Endodermal cell (in vitro differentiated cells): ENCODE data around the gene SREK1IP1. TPM values are rescaled to one million over a fixed set of nuclear protein-coding genes. Genes with fewer than 3 reads are reported as not detected.

Source experiments
- DNase-seq: peaks from one replicate; pipeline ENCODE4 v3.0.0-alpha.2; 2017
- H3K27ac ChIP-seq: 2 replicates; pipeline ENCODE4 v1.5.1; 2013; ENCODE audit warnings: mild to moderate bottlenecking, low read depth, low read length, moderate library complexity
- H3K27me3 ChIP-seq: 2 replicates; pipeline ENCODE4 v1.6.1; 2013; ENCODE audit warnings: mild to moderate bottlenecking, low read length, moderate library complexity; ENCODE audit not compliant: insufficient read depth, control insufficient read depth, poor library complexity, severe bottlenecking
- H3K36me3 ChIP-seq: 2 replicates; pipeline ENCODE4 v1.7.0; 2013; ENCODE audit warnings: mild to moderate bottlenecking, low read length, moderate library complexity; ENCODE audit not compliant: control insufficient read depth, insufficient read depth
- H3K4me1 ChIP-seq: one replicate; pipeline ENCODE4 v1.7.0; 2013; ENCODE audit warnings: low read length; ENCODE audit not compliant: control insufficient read depth, insufficient read depth
- H3K4me3 ChIP-seq: 2 replicates; pipeline ENCODE4 v1.5.1; 2013; ENCODE audit warnings: mild to moderate bottlenecking, low read length, moderate library complexity
- H3K9ac ChIP-seq: 2 replicates; pipeline ENCODE4 v1.6.1; 2013; ENCODE audit warnings: mild to moderate bottlenecking, low read length, moderate library complexity; ENCODE audit not compliant: poor library complexity, severe bottlenecking; ENCODE audit errors: extremely low read depth
- H3K9me3 ChIP-seq: 2 replicates; pipeline ENCODE4 v1.6.1; 2013; ENCODE audit warnings: mild to moderate bottlenecking, low read length, moderate library complexity; ENCODE audit not compliant: control insufficient read depth
- H3K27ac Mint-ChIP-seq: 2 replicates; pipeline ENCODE4 v1.8.0; 2020; ENCODE audit warnings: mixed read lengths
- H3K27me3 Mint-ChIP-seq: 2 replicates; pipeline ENCODE4 v1.8.0; 2021; ENCODE audit warnings: mild to moderate bottlenecking, mixed read lengths; ENCODE audit not compliant: insufficient read depth
- H3K36me3 Mint-ChIP-seq: 2 replicates; pipeline ENCODE4 v1.8.0; 2020; ENCODE audit warnings: low read depth, mixed read lengths
- H3K4me1 Mint-ChIP-seq: 2 replicates; pipeline ENCODE4 v1.8.0; 2020; ENCODE audit warnings: mixed read lengths
- H3K4me3 Mint-ChIP-seq: 2 replicates; pipeline ENCODE4 v1.8.0; 2020; ENCODE audit warnings: mild to moderate bottlenecking, moderate library complexity, mixed read lengths
- H3K9me3 Mint-ChIP-seq: 2 replicates; pipeline ENCODE4 v1.8.0; 2020; ENCODE audit warnings: mild to moderate bottlenecking, mixed read lengths
- WGBS, 2 experiments: methylation state at CpG; one replicate each; pipeline versions ENCODE4 v1.1.5 to v1.1.7; 2013; ENCODE audit warnings: missing lambda C conversion rate in 2 of 2, mixed read lengths in 1 of 2; ENCODE audit not compliant: insufficient coverage in 1 of 2, insufficient read length in 1 of 2; 5-methylcytosine and 5-hydroxymethylcytosine counted together
- total RNA-seq, 2 donors: library from RNA; stranded (reverse); fragmentation: NEBNext Ultra II Directional in 1 of 2; extraction: Animal tissue kit (Norgen Biotek cat#: 25700) in 1 of 2; gene quantifications; 2 replicates in 1 of 2; 3 replicates in 1 of 2; pipeline ENCODE4 v1.2.1, GENCODE V29; 2021
- TF ChIP-seq, protein P1 (sequence below): fragments of 200-600 bp; sonication (generic); conservative IDR thresholded peaks from 2 replicates; pipeline ENCODE4 v1.5.0; 2021; ENCODE audit warnings: antibody characterized with exemption, mild to moderate bottlenecking

The SREK1IP1 gene
- total RNA-seq, 2 donors from 2014 or later, result 51.6 to 55.1 TPM

DNA sequence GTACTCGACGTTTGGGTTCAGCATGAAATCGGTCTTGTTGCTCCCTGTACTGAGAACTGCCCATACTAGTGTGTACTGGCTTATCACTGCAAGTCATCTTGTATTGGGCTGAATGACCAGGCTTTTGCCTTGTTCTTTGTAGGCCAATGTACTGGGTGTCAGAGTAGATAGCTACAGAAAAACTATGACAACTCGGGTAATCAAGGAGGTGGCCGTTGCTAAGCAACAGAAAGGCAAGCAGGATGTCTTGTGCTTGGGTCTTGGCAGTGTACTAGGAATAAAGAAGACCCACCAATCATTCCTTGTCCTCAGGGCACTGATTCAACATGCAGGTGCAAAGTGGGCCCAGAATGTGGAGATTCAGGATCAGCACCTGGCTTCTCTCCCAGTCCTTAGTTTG lies 90.1 kb downstream of the SREK1IP1 start:
- no peaks in the 10 kb centered on the region for H3K36me3 Mint-ChIP-seq
- 94% methylated on average over 5 of the region's 5 CpGs; no CpG with 5 or more reads in 1 of the 2 experiments for WGBS, 2 experiments
- no peaks in the 10 kb centered on the region for H3K27me3 ChIP-seq
- no peaks in the 10 kb centered on the region for H3K27me3 Mint-ChIP-seq
- H3K9me3 Mint-ChIP-seq, result no peaks in the 10 kb centered on the region
- H3K4me1 Mint-ChIP-seq, result peaks cover 11% of the 10 kb centered on the region
- H3K36me3 ChIP-seq, result no peaks in the 10 kb centered on the region
- H3K4me1 ChIP-seq, result no peaks in the 10 kb centered on the region
- TF ChIP-seq, protein P1, sequence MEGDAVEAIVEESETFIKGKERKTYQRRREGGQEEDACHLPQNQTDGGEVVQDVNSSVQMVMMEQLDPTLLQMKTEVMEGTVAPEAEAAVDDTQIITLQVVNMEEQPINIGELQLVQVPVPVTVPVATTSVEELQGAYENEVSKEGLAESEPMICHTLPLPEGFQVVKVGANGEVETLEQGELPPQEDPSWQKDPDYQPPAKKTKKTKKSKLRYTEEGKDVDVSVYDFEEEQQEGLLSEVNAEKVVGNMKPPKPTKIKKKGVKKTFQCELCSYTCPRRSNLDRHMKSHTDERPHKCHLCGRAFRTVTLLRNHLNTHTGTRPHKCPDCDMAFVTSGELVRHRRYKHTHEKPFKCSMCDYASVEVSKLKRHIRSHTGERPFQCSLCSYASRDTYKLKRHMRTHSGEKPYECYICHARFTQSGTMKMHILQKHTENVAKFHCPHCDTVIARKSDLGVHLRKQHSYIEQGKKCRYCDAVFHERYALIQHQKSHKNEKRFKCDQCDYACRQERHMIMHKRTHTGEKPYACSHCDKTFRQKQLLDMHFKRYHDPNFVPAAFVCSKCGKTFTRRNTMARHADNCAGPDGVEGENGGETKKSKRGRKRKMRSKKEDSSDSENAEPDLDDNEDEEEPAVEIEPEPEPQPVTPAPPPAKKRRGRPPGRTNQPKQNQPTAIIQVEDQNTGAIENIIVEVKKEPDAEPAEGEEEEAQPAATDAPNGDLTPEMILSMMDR, result no peak
- H3K9ac ChIP-seq, result no peak overlapping the region
- no peak overlapping the region for H3K27ac Mint-ChIP-seq
- DNase-seq, result no peak
- H3K4me3 ChIP-seq, result no peak overlapping the region
- H3K27ac ChIP-seq, result no peak overlapping the region
- H3K9me3 ChIP-seq, result no peaks in the 10 kb centered on the region
- H3K4me3 Mint-ChIP-seq, result no peak overlapping the region

- TF ChIP-seq, protein P1, result no peak
- no peaks in the 10 kb centered on the region for H3K27me3 ChIP-seq
- Mint-ChIP-seq H3K27me3 (no peaks in the 10 kb centered on the region), H3K4me1 (peaks cover 17% of the 10 kb centered on the region), H3K36me3 (no peaks in the 10 kb centered on the region), H3K4me3 (no peak overlapping the region), H3K9me3 (peaks cover 21% of the 10 kb centered on the region), H3K27ac (no peak overlapping the region)
- 88 to 89% methylated on average over 3 of the region's 3 CpGs for WGBS, 2 experiments
- DNase-seq, result no peak
- H3K36me3 ChIP-seq, result no peaks in the 10 kb centered on the region
- H3K27ac ChIP-seq, result no peak overlapping the region
- H3K9ac ChIP-seq, result no peak overlapping the region
- H3K4me3 ChIP-seq, result no peak overlapping the region
- peaks cover 35% of the 10 kb centered on the region for H3K9me3 ChIP-seq
- H3K4me1 ChIP-seq, result no peaks in the 10 kb centered on the region
Observed at GRCh38 chr5:64671678-64672077, 96.8 kb downstream of the SREK1IP1 start.

DNA sequence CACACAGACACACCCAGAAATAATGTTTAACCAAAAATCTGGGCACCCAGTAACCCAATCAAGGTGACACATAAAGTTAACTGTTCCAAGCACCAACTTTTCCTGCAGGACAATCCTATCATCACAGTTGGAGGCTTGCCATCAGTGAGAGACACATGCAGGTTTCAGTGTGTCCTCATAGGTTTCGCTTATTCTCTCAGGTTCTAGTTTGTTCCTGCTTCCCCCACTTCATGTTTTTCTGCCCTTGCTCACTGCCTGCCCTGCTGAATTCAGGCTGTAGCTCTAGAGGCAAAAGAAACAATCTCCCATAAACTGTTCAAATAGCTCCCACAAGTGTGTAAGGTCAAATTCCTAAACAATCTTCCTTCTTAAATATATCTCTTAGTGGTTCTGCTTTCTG lies 98.2 kb downstream of the SREK1IP1 start:
- Histone ChIP-seq H3K9me3 (peaks cover 35% of the 10 kb centered on the region), H3K36me3 (no peaks in the 10 kb centered on the region), H3K27ac (no peak overlapping the region), H3K9ac (no peak overlapping the region), H3K4me1 (peaks cover 3% of the 10 kb centered on the region), H3K4me3 (no peak overlapping the region), H3K27me3 (no peaks in the 10 kb centered on the region)
- WGBS, 2 experiments, result 89 to 94% methylated on average over 1 of the region's 1 CpG
- Mint-ChIP-seq H3K4me1 (peaks cover 22% of the 10 kb centered on the region), H3K36me3 (no peaks in the 10 kb centered on the region), H3K27ac (no peak overlapping the region), H3K27me3 (no peaks in the 10 kb centered on the region), H3K4me3 (no peak overlapping the region), H3K9me3 (peaks cover 21% of the 10 kb centered on the region)
- TF ChIP-seq, protein P1, result no peak
- no peak for DNase-seq

Other genes starting within 250 kb of the SREK1IP1 start
- 100 to 1,000 TPM; 112 to 143 TPM for gene SHISAL2B, start 78.2 kb downstream of the SREK1IP1 start, total RNA-seq
- 10 to 100 TPM; 69.1 to 74.8 TPM for gene CWC27, start 239 bp upstream of the SREK1IP1 start, total RNA-seq